UCSD-AML1 (cell line): Measurements from ENCODE around the gene SIRT7.
"Not testable (repeated sequence)": the region's sequence is repeated elsewhere in the genome, so short reads cannot be mapped to it uniquely, and the experiment has no call there.

Source experiments
- DNase-seq: peaks from one replicate; lab custom pipeline; 2025; ENCODE audit not compliant: unreplicated experiment; lab: John Stamatoyannopoulos, UW

SIRT7 gene

DNA sequence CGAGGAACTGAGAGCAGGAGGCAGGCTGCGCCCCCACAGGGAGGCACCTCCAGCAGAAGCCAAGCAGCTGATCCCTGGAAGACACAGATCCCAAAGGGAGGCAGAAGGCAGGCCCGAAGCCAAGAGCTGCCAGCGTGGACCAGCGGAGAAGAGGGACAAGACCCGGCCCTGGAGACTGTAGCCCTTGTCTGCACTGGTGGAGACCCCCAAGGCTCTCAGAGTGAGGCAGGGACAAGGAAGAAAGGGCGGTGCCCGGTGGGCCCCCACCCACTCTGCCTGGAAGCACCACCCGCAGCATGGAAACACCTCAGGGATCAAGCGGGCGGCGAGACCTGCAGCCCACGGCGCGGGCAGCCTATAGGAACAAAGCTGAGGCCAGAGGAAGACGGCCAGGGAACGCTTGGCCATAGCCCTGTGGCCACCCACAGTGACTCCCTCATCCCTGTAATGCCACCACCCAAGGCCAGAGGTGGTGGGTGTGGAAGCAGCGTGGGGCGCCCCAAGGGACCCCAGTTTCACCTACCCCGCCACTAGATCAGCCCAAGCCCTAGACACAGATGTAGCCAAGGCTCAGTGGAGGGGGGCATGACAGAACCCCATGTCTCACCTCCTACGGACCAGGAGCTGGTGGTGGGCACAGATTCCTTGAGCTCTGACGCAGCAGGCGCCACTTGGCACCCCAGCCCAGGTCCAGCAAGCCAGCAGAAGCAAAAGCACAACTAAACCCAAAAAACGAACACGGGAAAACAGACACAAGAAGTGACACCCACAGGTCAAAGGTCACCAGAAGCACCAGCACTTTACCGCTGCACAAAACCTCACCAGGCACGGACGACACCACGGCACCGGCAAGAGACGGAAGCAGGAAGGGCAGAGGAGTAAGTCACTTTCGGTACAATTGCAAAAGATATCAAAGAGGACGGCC is 2.9 kb upstream of the SIRT7 start:
- no peak for DNase-seq

DNA sequence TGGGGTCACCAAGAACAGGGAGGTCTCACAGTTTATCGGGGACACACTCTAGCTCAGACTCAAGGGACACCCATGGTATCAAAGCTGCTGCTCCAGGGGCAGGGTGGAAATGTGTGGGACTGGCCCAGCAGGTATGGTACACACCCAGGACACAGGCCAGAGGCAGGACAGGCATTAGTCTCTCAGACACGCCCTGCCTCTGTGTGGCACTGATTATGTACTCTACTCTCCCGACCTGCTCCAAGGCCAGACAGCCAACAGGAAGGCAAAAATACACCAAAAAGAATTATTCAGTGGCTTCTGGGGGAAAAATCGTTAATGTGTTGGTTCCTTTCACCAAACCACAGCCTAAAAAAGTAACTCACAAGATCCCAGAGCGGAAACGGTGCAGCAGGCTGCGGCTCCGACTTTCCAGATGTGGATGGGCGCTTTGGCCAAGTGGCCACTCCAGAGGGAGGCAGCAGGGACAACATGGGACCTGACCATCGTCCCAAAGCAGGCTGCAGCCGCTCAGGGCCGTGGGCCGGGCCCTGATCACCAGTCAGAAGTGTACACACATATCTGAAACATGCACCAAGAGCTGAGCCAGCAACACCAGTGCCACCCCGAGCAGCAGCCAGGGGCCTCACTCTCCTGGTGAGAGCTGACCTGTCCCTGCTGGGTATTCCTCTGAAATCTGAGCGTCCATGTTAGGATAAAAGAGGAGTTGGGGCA is 1.0 kb upstream of the SIRT7 start:
- peak; percentile 52 for DNase-seq

DNA sequence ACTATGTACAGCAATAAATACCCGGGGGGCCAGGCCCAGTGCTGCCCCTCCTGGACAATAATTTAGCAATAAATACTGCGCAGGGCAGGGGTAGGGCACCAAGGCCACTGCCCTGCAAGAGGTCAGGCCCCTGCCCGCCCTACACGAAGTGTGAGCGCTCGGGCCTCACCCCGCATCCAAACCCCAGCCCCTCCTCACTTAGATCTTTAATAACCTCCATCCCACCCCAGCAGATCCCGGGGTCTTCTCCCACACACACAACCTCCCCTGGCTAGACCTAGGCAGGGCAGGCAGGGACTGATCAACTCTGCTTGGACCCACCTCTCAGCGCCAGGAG is 325 bp upstream of the SIRT7 start:
- not testable (repeated sequence) for DNase-seq

DNA sequence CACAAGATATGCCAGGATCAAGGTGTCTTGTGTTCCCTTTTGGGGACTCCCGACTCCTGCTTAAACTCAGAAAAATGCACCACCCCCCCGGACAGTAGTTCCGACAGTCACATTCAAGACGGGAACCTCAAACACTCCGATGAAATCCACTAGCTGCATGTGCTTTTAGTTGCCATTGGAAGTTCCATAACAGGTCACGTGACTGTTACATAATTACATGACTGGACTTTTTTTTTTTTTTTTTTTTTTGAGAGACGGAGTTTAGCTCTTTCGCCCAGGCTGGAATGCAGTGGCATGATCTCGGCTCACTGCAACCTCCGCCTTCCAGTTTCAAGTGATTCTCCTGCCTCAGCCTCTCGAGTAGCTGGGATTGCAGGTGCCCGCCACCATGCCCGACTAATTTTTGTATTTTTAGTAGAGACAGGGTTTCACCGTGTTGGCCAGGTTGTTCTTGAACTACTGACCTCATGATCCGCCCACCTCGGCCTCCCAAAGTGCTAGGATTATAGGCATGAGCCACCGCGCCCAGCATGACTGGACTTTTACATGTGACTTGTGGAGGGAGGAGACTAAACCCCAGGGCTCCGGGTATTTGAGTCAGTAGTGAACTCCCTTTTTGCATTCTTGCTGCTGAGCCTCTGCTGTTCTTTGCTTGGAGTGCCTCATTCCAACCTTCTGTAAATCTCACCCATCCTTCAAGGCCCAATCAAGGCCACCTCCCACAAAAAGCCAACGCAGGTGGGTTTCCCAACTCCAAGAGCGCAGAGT is 1.6 kb downstream of the SIRT7 start:
- DNase-seq: no peak

DNA sequence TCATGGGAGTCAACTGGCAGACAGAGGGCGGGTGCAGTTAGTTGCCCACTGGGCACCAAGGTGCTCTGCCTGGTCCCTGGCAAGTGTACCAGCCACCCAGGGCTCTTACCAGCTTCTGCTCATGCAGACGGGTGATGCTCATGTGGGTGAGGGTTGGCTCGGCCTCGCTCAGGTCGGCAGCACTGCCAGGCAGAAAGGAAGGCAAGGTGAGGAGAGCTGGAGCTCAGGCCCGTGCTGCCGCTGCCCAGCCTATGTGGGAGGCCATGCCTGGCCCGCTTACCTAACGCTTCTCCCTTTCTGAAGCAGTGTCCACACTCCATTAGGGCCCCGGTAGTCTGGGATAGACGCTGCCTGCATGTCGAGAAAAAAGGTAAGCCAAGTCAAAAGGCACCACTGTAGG is 2.6 kb downstream of the SIRT7 start:
- no peak for DNase-seq

DNA sequence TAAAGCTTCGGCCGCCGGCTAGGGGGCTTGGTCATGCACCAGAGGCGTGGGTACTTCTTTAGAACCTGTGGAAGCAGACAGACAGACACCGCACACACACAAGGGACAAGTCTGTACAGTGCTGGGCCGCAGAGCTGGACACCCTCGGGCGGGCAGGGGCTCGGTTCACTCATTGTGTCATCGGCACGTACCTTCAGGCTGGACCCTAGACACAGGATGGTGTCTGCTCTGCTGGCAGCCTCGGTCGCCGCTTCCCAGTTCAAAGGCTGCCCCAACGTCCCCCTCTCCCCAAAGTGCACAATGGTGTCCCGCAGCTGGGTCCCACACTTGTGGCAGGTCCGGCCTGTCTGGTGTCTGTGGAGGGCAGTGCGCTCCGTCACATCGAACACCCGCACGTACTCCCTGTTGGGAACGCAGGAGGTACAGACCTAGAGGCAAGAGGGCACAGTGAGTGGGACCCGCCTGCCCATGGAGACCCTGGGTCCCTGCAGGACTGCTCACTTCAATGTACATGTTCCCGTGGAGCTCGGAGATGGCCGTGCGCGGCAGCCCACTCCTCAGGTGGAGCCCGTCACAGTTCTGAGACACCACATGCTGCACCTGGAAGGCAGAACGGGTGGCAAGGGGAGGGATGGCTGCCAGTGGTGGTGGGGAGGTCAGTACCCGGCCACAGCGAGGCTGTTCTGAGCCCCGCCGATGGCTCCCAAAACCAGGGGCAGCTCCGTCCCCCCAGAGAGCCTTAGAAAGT is 3.7 kb downstream of the SIRT7 start:
- no peak for DNase-seq

DNA sequence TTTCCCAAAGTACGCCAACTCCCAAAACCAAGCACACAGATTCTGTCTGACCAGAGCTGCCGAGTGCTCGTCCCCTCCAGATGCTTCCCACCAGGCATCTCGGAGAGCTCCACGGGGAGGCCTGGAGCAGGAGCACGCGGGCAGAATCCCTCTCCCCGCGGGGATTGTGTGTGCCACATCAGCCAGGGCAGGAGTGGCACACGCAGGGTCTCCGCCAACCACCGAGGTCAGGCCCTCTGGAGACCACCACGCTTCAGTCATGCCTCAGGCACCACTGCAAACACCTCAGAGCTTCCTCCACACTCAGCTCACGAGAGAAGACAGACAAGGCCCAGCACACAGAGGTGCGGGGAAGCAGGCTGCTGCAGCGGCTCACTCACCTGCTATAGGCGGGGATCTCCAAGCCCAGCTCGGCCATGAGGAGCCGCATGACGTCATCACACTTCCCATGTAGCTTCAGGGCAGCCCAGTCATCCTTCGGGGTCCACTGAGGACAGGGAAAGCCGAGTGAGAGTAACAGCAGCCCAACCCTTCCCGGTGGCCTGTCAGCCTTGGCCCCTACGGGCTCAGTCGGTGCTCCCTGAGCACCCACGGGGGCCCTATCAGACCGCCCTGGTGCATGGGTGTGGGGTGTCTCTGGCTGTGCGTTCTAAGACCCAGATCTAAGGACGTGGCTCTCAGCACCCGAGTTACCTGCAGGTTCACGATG is 4.4 kb downstream of the SIRT7 start:
- DNase-seq: no peak

DNA sequence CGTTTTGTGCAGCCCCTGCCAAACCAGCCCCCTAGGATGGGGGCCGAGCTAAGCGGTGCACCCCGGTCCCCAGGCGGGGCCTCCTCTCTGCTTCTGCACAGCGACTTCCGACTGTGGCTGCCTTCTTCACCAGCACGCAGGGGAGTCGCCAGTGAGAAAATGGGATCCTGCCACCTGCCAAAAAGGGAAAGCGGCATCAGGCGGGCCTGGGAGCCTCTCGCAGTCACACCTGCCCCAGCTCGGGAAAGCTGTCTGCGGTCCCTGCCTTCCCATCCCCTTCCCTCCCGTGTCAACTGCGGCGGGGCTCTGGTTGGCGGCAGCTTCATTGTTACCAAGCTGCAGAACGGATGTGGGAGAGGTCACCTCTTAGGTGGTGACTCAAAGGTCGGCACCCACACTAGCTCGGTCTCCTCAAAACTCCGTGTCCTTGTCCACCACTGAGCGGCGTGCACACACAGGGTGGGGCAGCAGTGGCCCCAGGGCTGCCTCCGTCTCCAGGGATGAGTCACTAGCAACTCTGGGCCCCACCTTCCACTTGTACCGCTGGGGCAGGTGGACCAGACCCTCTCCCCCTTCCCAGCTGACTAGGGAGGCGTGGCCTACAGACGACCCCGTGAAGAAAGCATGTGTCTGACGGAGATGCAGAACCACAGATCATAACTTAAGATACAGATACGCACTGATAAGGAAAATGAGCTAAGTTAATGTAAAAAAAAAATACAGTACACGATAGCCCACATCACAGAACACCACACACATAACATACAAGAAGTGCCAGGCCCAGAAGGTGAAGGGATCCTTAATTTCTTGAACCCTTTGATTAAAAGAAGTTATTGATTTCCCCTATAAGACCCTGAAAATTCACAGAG is 5.3 kb downstream of the SIRT7 start:
- DNase-seq: no peak

DNA sequence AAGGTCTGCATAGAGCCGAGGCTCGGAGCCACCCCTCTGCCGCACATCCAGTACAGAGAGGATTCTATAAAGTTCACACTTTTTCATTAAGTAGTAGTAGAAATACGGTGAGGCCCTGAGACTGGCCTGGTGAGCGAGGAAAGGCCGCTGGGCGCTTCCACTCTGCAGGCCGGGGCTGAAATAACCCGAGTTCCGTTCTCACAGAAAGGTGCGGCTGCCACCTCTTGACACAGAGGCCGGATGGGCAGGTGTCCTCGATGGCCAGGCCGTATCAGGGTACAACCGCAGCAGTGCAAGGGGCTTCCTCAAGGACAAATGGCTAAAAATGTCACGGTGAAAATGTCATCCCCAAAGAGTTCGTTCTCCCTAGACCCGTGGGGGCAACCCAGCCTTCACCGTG is 6.0 kb downstream of the SIRT7 start:
- DNase-seq: no peak

DNA sequence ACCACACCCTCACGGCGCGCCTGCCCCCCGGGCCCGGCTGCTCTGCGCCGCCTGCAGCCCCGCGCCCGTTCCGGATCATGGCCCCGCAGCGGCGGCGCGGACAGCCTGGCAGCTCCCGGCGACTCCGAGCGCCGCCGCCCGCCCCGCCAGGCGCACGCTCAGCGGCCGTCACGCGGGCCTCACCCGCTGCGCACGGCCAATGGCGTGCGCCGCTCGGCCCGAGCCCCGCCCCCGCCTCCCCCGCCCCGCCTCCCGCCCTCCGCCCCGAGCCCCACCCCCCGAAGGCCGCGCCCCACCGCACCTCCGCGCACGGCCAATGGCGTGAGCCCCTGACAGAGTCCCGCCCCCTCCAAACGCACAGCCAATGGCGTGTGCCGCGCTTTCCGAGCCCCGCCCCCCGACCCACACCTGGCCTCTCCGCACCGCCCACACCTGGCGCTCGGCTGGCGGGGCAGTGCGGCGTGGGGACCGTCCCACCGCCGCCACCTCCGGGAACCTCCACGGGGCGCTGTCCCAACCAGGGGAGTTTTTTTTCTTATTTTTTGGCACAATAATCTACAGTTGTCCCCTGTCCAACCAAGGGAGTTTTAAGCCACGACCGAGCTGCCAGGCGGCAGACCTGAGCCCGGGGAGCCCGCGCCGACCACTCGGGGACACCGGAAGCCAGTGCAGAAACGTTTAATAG is 6.6 kb downstream of the SIRT7 start, which contains the start of gene PCYT2:
Gene PCYT2 (minus strand): TSS at position 123 of the 685 bp plus-strand sequence. CDS start 44 bp downstream, at position 79.
- DNase-seq: peak; percentile 85

DNA sequence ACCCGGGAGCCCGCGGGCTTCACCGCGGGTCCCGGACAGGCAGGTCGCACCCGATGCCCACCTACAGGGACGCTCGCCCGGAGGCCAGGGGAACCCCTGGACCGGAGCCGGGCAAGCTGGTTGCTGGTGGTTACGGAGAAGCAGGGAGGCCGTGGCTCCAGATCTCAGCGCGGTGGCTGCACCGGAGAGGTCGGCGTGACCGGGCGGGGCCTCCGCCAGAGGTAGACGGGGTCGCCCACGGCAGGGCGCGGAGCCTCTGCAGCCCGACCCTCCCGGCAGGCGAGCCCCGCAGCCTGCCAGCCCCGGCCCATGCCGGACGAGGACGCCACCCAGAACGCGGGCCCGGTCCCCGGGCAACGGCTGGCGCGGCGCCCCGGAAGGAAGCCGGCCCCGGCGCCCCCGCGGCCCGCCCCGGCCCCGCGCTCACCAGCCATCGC is 7.1 kb downstream of the SIRT7 start:
- no peak for DNase-seq

DNA sequence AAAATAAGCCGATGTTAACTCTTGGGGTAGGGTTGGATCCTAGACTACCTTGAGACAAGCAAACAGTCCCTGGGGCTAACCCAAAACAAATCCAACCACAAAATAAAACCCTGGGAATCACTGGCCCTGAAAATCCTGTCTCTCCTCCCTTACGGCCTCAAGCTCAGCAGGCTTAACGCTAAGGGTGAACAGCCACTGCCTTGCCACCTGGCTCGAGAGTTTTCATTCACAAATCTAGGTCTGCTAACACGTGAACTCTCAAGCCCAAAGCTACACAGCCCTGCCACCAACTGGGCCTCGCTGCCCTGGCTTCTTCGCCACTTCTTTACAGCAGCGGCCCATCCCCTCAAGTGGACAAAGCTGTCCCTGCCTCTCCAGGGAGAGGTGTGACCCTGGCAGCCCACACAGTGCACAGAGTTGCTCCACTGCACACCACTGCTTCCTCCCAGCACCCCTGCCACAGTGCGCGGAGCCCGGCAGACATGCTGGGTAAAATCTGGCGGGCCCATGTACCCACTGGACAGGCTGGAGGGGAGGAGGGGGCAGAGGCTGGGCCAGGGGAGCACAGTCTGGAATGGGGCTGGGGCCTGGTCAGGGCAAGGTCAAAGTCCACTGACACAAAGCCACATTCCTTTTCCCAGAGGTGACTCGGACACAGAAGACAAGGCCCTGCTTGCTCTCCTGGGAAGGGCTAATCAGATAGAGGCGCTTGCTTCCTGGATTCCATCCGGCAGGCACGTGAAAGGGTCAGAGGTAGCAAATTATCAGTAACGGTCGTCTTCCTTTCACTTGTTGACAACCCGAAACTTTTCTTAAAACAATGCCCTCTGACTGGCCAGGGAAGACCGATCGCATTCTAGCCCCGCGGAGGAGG is 7.8 kb downstream of the SIRT7 start:
- no peak for DNase-seq

DNA sequence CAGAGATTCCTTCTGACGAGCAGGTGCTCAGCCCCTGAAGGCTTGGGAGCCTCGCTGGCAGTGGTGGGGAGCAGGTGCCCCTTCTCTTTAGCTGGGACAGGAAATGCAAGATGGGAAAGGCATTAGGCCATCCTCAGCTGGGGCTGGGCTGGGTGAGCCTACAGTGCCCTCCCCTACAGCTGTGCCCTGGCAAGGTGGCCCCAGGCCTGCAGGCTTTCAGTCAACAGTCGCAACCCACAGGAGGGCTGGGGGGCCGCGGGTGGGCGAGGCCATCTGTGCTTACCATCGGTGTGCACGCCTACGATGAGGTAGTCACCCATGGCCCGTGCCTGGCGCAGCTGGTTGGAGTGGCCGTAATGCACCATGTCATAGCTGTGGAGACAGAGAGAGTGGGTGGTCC is 8.7 kb downstream of the SIRT7 start:
- DNase-seq: no peak

DNA sequence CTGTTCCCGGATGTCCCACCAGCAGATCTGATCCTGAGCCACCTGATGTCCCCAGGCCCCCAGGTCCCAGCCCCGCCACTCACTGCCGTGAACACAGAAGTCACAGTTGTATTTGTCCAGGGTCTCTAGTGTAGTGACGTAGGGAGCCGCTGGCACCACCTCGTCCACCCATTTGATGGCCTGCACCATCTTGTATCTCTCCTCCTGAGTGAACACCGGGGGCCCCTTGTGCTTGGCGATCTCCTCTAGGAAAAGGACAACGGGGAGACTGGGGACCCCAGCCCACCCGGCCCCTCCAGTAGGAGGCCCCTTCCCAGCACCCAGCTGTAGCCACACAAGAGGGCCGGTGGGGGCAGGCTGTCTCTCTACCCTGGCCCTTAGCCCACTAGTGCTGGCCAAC is 9.2 kb downstream of the SIRT7 start:
- no peak for DNase-seq

DNA sequence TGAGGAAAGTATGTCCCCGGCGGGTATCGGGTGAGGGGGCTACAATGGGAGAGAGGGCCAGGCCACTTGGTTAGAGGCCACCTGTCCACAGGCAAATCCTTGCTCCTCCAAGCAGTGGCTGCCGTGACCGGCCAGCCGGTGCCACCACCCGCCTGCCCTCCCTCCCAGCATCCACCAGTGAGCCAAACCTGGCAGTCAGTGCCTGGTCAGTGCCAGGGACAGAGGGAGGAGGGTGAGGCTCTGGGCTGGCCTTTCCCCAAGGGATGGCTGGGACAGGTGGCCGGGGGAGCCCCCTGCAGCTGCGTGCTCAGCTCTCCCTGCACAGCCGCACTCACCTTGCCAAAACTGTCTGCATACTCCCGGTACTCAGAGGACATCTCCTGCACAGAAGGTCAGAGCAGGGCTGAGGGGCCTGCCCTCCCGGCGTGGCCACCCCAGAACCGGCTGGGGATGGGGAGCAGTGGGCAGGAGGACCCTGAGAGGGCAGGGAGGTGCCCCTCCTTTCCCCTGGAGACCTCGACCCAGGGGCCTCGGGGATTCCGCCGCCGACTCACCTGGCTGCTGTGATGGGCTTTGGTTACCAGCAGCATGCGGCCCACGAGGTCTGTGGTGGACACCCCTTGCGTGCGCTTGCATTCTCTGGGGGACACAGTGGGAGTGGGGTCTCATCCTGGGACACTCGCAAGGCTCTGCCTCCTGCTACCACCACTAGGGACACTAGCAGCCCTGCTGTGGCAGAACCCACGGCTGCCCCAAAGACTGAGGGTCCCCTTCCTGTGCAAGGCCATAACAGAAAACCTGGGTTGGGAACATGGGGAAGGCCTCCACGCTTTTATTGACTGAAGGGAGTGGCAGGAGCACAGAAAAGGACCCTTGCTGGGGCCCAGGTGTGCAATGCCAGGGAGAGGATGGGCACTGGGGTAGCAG is 10.5 kb downstream of the SIRT7 start:
- DNase-seq: no peak

DNA sequence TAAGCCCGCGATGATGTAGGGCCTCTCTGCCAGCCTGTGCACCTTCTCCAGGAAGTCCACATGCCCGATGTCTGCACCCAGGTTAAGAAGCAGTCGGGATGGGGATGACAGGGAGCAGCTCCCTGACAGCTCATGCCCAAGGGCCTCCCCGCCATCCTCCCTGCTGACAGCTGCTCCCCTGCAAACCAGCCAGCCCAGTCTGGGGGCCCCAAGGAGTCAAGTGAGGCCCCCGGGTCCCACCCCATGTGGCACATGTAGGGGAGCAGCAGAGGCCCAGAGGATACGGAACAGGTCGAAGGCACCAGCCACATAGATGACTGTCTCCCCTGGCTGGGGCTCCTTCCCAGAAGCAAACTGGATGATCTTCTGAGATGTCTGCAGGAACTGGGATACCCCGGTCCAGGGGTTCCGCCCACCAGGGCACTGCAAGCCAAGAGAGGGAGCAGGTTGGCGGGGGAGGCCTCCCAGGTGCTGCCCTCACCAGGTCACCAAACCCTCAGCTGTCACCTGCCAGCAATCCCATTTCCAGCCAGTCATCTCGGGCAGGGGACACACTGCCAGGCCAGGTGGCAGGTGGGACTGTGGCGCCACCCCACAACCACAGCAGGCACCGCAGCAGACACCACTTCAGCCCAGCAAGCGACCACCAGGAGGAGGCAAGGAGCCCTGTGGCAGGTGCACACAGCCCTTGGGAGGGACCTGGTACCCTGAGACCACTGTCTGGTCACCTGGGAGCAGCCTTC is 11.3 kb downstream of the SIRT7 start:
- no peak for DNase-seq
